Fibroblast of pulmonary artery (primary cell): Measurements from ENCODE around the gene TRAF7.

Experiments used
- DNase-seq: peaks from one replicate; pipeline ENCODE4 v3.0.0-alpha.2; 2010; ENCODE audit warnings: low read depth
- H3K4me3 ChIP-seq: replicated peaks from 2 replicates; pipeline ENCODE4 v1.5.1; 2011; ENCODE audit warnings: low read depth, mild to moderate bottlenecking, control low read depth, low read length, moderate library complexity
- CTCF ChIP-seq: IDR thresholded peaks from 2 replicates; pipeline ENCODE4 v1.5.1; 2011; ENCODE audit warnings: mild to moderate bottlenecking, control low read depth, low read length, inconsistent platforms; ENCODE audit errors: missing control alignments

The TRAF7 gene

DNA sequence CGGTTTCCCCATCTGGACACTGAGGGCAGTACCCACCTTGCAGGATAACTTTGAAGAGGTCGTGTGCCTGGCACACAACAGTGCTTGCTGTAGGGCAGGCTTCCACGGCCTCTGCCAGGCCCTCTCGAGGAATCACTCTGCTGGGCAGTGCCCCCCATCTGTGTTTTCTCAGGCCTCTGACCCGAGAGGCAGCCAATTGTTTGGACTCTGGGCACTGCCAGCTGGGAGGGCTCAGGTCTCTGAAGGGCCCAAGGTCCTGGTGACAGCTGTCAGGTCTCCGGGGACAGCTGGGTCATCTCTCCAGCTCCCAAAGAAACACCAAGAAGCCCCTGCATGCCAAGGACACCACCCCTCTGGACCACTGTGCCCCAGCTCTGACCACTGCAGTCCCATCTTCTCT is 8.2 kb upstream of the TRAF7 start:
- H3K4me3 ChIP-seq = no peak overlapping the region
- no peak for TF ChIP-seq CTCF
- DNase-seq = no peak

- TF ChIP-seq CTCF = no peak
- DNase-seq = peak; percentile 48
- H3K4me3 ChIP-seq = peak within 1 kb of the TSS; percentile 41
Observed at GRCh38 chr16:2147981-2148671, 7.5 kb upstream of the TRAF7 start, which contains the start of gene RAB26. Gene RAB26 (plus strand): TSS chr16:2148625. CDS start chr16:2148784, 159 bp downstream.

DNA sequence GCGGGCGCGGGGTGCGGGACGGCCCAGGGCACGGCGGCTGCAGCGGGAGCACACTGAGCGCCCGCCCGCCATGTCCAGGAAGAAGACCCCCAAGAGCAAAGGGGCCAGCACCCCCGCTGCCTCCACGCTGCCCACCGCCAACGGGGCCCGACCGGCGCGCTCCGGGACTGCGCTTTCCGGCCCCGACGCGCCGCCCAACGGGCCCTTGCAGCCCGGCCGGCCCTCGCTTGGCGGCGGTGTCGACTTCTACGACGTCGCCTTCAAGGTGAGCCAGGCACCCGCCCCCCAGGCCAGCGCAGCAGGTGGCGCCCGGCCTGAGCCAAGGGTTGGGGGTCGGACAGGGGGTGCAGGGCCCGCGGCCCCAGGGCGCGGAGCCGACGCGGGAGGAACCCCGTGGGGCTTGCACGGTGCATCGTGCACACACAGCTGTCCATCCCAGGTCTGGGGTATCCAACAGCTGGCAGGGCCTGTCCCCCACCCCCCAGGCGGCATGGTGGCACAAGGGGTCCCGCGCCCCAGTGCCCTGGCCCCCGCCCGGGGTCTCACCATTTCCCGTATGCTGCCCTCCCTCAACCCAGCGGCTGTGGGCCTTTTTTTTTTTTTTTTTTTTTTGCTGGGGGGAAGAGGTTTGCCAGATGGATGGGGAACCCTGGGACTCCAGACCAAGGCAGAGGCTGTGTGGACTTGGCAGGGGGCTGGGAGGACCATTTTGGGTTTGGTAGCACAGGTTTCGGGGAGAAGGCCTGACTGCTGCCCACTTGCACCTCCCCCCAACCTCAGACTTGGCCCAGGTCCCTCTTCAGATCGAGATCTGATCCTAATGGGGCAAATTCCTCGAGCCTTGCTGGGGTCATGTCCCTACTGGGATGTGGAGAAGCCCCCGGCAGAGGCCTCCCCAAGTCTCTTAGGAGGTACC is 6.6 kb upstream of the TRAF7 start:
- no peak for TF ChIP-seq CTCF
- peak overlapping the region; percentile 36 for H3K4me3 ChIP-seq
- DNase-seq = no peak

DNA sequence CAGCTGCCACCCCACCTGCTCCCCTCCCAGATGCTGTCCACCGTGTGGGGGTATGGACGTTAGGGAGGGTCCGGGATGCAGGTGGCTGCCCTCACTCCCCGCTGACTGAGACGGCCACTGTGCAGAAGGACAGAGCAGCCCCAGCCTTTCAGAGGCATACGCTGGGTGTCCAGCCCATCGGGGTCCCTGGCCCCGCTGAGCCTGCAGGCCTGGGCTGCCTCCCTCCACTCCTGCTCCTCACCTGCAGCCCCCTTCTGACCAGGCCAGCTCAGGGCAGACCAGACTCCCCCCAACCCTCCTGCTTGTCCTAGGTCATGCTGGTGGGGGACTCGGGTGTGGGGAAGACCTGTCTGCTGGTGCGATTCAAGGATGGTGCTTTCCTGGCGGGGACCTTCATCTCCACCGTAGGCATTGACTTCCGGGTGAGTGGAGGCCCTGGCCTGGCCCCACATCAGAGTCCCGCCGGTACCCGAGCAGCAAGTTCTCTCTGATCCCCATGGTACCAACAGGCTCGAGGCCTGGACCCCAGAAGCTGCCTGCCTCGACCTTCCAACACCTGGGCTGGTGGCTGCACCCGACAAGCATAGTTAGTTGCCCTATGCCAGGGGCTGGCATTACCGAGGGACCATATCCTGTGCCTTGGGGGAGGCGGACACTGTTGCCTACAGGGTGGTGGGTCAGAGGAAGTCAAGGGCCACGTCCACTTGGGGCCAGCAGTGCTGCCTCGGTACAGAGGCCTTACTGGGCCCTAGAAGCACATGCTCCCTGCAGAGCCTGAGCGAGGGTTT is 5.8 kb upstream of the TRAF7 start:
- no peak for DNase-seq
- no peak for TF ChIP-seq CTCF
- H3K4me3 ChIP-seq = no peak overlapping the region

DNA sequence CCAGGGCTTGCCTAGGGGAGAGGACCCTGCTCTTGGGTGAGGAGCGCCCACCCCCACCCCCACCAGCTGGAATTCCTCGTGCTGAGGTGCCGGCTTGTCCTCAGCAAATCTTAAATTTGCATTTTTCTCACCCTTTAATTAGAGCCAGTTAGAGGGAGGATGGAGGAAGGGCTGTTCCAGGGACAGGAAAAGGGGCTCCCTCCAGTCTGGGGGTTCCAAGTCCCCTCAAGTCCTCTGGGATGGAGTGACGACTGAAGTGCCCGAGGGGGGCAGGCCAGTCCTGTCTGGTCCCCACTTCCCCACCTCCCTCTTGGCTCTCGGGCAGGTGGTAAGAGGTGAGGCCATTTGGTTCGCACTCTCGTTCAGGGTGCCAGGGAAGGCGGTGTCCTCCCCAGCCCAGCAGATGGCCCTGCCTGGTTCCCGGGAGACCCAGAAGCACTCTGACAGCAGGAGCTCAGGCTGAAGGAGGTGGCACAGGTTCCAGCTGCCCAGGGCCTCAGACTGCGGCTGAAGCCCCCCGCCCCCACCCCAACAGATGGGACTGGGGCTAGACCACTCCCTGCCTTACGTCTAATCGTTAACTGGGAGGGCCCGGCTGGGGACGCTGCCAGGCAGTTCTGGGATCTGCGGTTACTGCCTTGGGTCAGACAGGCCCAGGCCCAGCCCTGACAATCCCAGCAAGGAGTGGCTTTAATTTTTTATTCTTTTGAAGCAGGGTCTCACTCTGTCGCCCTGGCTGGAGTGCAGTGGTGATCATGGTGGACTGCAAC is 5.0 kb upstream of the TRAF7 start:
- no peak for TF ChIP-seq CTCF
- no peak overlapping the region for H3K4me3 ChIP-seq
- DNase-seq = no peak
